Chondrocyte (in vitro differentiated cells): ENCODE measurements around the gene RHEB. TPM values are rescaled to one million over a fixed set of nuclear protein-coding genes. Genes with fewer than 3 reads are reported as not detected.
A peak's percentile ranks its signal among the peaks of the same experiment; 100 is the strongest.

Experiments
- DNase-seq: peaks from one replicate; pipeline ENCODE4 v3.0.0; 2021; ENCODE audit warnings: mixed read lengths, low spot score
- H3K27ac Mint-ChIP-seq: one replicate; pipeline ENCODE4 v1.8.0; 2021; ENCODE audit warnings: mild to moderate bottlenecking, moderate library complexity, mixed read lengths; ENCODE audit not compliant: unreplicated experiment
- H3K27me3 Mint-ChIP-seq: 2 replicates; pipeline ENCODE4 v1.8.0; 2021; ENCODE audit warnings: low read depth, mixed read lengths
- H3K36me3 Mint-ChIP-seq: 2 replicates; pipeline ENCODE4 v1.8.0; 2021; ENCODE audit warnings: low read depth, mixed read lengths
- H3K4me1 Mint-ChIP-seq: 2 replicates; pipeline ENCODE4 v1.8.0; 2021; ENCODE audit warnings: low read depth, mild to moderate bottlenecking, mixed read lengths
- H3K4me3 Mint-ChIP-seq: one replicate; pipeline ENCODE4 v1.8.0; 2021; ENCODE audit warnings: mild to moderate bottlenecking, moderate library complexity, mixed read lengths; ENCODE audit not compliant: unreplicated experiment
- H3K9me3 Mint-ChIP-seq: 2 replicates; pipeline ENCODE4 v1.8.0; 2021; ENCODE audit warnings: low read depth, mixed read lengths
- total RNA-seq: library from RNA; stranded (reverse); gene quantifications from 3 replicates; pipeline ENCODE4 v1.2.1, GENCODE V29; 2021
- TF ChIP-seq, protein P1 (sequence below): fragments of 200-600 bp; sonication (generic); IDR thresholded peaks from 2 replicates; pipeline ENCODE4 v1.5.0; 2021; ENCODE audit warnings: antibody characterized with exemption, mild to moderate bottlenecking, moderate library complexity

The RHEB gene
- total RNA-seq, 1 donor from 2014 or later: 126 TPM

DNA sequence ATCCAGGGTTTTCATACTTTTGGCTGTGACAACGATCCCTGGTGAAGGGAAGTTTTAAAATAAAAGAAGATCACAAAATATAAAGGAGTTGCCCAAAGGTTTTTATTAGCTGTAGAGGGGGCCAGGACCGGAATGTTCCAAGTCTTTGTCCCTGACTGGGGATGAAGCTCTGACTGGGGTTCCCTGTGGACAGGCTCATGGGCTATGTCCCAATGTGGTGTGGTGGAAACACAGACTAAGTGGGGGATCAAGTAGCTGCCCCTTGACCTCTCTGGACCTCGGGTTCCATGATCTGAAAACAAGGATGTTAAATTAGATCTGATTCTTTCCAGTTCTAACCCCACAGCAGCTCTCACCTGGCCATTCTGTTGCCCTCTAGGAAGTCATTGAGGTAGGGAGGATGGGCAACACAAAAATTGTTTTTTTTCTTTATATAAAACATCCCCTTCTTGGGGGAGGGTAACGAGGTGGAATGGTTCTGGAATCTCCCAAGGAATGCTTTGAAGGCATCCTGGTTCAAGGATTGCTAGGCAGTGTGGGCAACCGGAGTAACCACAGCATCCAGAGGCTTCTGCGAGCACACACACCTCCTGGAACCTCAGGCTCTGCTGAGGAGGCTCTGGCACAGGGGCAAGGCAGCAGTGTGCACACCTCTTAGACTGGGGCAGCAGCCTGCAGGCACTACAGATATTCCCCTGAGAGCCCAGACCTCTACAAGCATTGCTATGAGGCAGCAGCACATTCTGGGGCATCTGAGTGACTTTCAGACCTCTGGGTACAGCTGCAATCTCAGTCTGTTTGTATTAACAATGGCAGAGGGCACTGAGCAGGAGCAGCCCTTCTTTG lies 58.4 kb downstream of the RHEB start:
- Mint-ChIP-seq H3K4me3 (no peak overlapping the region), H3K27ac (peak overlapping the region; percentile 96), H3K27me3 (no peaks in the 10 kb centered on the region), H3K9me3 (peaks cover 18% of the 10 kb centered on the region), H3K36me3 (peaks cover 27% of the 10 kb centered on the region), H3K4me1 (peaks cover 23% of the 10 kb centered on the region)
- no peak for DNase-seq
- TF ChIP-seq, protein P1, sequence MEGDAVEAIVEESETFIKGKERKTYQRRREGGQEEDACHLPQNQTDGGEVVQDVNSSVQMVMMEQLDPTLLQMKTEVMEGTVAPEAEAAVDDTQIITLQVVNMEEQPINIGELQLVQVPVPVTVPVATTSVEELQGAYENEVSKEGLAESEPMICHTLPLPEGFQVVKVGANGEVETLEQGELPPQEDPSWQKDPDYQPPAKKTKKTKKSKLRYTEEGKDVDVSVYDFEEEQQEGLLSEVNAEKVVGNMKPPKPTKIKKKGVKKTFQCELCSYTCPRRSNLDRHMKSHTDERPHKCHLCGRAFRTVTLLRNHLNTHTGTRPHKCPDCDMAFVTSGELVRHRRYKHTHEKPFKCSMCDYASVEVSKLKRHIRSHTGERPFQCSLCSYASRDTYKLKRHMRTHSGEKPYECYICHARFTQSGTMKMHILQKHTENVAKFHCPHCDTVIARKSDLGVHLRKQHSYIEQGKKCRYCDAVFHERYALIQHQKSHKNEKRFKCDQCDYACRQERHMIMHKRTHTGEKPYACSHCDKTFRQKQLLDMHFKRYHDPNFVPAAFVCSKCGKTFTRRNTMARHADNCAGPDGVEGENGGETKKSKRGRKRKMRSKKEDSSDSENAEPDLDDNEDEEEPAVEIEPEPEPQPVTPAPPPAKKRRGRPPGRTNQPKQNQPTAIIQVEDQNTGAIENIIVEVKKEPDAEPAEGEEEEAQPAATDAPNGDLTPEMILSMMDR: no peak

DNA sequence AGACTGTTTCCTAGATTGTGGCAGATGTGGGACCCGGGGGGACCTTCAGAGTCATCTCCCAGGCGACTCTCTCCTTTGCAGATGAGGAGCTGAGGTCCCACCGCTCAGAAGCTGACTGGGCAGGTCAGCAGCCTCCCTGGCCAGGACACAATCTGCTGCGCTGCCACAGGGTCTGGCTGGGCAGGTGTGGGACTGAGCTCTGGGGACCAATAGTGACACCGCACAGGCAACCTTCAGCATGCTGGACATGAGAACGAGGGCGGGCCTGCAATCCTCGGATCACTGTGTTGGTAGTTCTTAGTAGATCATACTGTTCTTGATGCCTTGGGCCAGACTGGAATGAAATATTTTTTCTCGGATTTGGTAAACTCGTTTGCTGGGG lies 59.2 kb downstream of the RHEB start:
- TF ChIP-seq, protein P1: no peak
- Mint-ChIP-seq H3K4me3 (peak overlapping the region; percentile 56), H3K4me1 (peaks cover 23% of the 10 kb centered on the region)

DNA sequence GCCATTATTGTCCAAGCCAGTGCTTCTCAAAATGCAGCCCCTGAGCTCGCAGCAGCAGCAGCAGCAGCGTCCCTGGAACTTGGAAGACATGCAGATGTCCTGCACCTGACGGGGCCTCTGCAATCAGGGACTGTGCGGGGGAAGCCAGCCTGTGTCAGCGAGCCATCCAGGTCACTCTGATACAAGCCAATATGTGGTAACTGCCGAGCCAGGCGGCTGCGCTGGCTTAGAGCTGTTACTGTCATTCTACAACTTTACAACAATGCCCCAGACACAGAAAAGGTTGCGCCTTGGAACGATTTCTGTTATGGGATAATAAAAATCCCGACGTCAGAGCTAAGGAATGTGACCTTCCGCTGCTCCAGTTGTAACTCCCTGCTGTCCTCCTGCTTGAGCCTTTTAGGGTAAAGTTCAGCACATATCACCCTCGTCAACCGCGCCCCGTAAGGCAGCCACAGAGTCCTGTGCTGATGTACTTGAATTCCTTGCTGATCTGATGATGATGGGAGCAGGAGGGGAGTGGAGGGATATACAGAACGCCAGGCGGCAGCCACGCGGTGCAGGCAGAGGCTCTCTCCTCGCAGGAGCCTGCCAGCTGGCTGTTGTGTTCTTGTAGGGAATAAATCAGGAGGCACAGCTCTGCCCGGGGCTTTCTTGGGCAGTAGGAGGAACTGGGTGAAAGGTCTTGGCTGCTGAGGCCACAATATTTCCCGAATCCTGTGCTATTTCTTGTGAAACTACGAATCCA lies 59.8 kb downstream of the RHEB start:
- peak overlapping the region; percentile 96 for H3K27ac Mint-ChIP-seq
- DNase-seq: no peak
- peak overlapping the region; percentile 56 for H3K4me3 Mint-ChIP-seq
- TF ChIP-seq, protein P1: peak; percentile 77
- peaks cover 23% of the 10 kb centered on the region for H3K4me1 Mint-ChIP-seq
- H3K9me3 Mint-ChIP-seq: peaks cover 18% of the 10 kb centered on the region
- H3K27me3 Mint-ChIP-seq: no peaks in the 10 kb centered on the region
- peaks cover 15% of the 10 kb centered on the region for H3K36me3 Mint-ChIP-seq

More for the DNA sequence above, 59.2 kb downstream of the RHEB start:
- peaks cover 18% of the 10 kb centered on the region for H3K9me3 Mint-ChIP-seq
- H3K36me3 Mint-ChIP-seq: peaks cover 20% of the 10 kb centered on the region
- H3K27me3 Mint-ChIP-seq: no peaks in the 10 kb centered on the region
- peak overlapping the region; percentile 96 for H3K27ac Mint-ChIP-seq
- no peak for DNase-seq

DNA sequence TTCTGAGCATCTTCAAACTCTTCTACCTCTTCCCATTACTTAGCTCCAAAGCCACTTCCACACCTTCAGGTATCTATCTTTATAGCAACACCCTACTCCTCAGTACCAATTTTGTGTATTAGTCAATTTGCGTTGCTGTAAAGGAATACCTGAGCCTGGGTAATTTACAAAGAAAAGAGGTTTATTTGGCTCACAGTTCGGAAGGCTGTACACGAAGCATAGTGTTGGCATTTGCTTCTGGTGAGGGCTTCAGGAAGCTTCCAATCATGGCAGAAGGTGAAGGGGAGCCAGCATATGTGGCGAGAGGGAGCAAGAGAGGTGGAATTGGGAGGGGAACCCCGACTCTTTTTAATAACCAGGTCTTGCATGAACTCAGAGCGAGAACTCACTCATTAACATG lies 62.2 kb downstream of the RHEB start:
- TF ChIP-seq, protein P1: no peak
- DNase-seq: no peak
- no peak overlapping the region for H3K27ac Mint-ChIP-seq
- peaks cover 5% of the 10 kb centered on the region for H3K9me3 Mint-ChIP-seq
- H3K36me3 Mint-ChIP-seq: peaks cover under 1% of the 10 kb centered on the region
- H3K27me3 Mint-ChIP-seq: no peaks in the 10 kb centered on the region
- peaks cover 23% of the 10 kb centered on the region for H3K4me1 Mint-ChIP-seq
- no peak overlapping the region for H3K4me3 Mint-ChIP-seq

DNA sequence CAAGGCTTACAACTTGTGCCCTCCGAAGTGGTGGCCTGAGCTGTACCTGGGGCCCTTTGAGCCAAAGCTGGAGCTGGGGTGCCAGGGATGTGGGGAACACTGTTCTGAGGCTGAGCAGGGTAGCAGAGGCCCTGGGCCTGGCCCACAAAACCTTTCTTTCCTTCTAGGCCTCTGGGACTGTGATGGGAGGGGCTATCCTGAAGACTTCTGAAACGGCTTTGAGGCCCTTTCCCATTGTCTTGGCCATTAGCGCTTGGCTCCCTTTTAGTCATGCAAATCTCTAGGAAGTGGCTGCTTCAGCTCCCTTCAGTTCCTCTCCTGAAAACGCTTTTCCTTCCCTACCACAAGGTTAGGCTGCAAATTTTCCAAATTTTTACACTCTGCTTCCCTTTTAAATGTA lies 62.9 kb downstream of the RHEB start:
- TF ChIP-seq, protein P1: no peak
- no peak overlapping the region for H3K27ac Mint-ChIP-seq
- H3K27me3 Mint-ChIP-seq: peaks cover 4% of the 10 kb centered on the region
- H3K4me3 Mint-ChIP-seq: no peak overlapping the region
- H3K9me3 Mint-ChIP-seq: no peaks in the 10 kb centered on the region
- no peaks in the 10 kb centered on the region for H3K36me3 Mint-ChIP-seq
- DNase-seq: no peak
- H3K4me1 Mint-ChIP-seq: peaks cover 23% of the 10 kb centered on the region
